Tibial nerve (tissue), 4 donors: Measurements from ENCODE around the gene MARCHF3. TPM values are rescaled to one million over a fixed set of nuclear protein-coding genes. Genes with fewer than 3 reads are reported as not detected.
A peak's percentile ranks its signal among the peaks of the same experiment; 100 is the strongest.

ENCODE experiments used
- DNase-seq, 2 donors: peaks; one replicate each; pipeline ENCODE4 v3.0.0-alpha.2; 2019; ENCODE audit warnings: low spot score in 2 of 2
- H3K27ac ChIP-seq, 4 donors: fragments of 200-600 bp; sonication (generic) in 3 of 4; one replicate each; pipeline ENCODE4 v1.5.1; 2017 to 2019; ENCODE audit warnings: mild to moderate bottlenecking in 1 of 4
- H3K27me3 ChIP-seq, 2 donors: fragments of 200-600 bp; sonication (generic) in 1 of 2; one replicate each; pipeline versions ENCODE4 v1.5.1 to v1.6.0; 2017 to 2019
- H3K36me3 ChIP-seq, 3 donors: fragments of 200-600 bp; sonication (generic); one replicate each; pipeline ENCODE4 v1.5.1; 2018 to 2019
- H3K4me1 ChIP-seq, 4 donors: fragments of 200-600 bp; sonication (generic) in 3 of 4; one replicate each; pipeline ENCODE4 v1.5.1; 2017 to 2019
- H3K4me3 ChIP-seq, 4 donors: fragments of 200-600 bp; sonication (generic) in 3 of 4; one replicate each; pipeline ENCODE4 v1.5.1; 2017 to 2019; ENCODE audit warnings: mild to moderate bottlenecking in 1 of 4, moderate library complexity in 1 of 4
- H3K9me3 ChIP-seq, 4 donors: fragments of 200-600 bp; sonication (generic) in 3 of 4; one replicate each; pipeline ENCODE4 v1.5.1; 2017 to 2019
- EP300 ChIP-seq, 2 donors: sonication (generic); formaldehyde crosslinking; IDR thresholded peaks; one replicate each; pipeline ENCODE4 v1.6.1; 2017; ENCODE audit warnings: antibody characterized with exemption in 2 of 2, mild to moderate bottlenecking in 1 of 2
- POLR2A ChIP-seq, 2 donors: fragments of 450-650 bp; IDR thresholded peaks; one replicate each; pipeline ENCODE4 v1.6.1; 2017; ENCODE audit warnings: antibody characterized with exemption in 2 of 2, mild to moderate bottlenecking in 2 of 2, moderate library complexity in 2 of 2
- WGBS, 2 donors: methylation state at CpG; one replicate each; pipeline ENCODE4 v1.1.5; 2018; 5-methylcytosine and 5-hydroxymethylcytosine counted together
- total RNA-seq, 4 donors: library from RNA; depleted of rRNA; stranded (reverse); fragments of >200 nt; gene quantifications; one replicate each; pipeline ENCODE4 v1.1.0, GENCODE V29; 2016
- TF ChIP-seq, protein P1 (sequence below), 5 experiments: fragments of 200-600 bp in 3 of 5; fragments of 450-650 bp in 2 of 5; sonication (generic) in 3 of 5; IDR thresholded peaks; one replicate each; pipeline ENCODE4 v1.5.1; 2016 to 2019; ENCODE audit warnings: antibody characterized with exemption in 5 of 5, mild to moderate bottlenecking in 3 of 5, moderate library complexity in 2 of 5

Gene MARCHF3, protein sequence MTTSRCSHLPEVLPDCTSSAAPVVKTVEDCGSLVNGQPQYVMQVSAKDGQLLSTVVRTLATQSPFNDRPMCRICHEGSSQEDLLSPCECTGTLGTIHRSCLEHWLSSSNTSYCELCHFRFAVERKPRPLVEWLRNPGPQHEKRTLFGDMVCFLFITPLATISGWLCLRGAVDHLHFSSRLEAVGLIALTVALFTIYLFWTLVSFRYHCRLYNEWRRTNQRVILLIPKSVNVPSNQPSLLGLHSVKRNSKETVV
- total RNA-seq = 1 to 10 TPM; 1.8 to 8.7 (median 4.7) TPM

DNA sequence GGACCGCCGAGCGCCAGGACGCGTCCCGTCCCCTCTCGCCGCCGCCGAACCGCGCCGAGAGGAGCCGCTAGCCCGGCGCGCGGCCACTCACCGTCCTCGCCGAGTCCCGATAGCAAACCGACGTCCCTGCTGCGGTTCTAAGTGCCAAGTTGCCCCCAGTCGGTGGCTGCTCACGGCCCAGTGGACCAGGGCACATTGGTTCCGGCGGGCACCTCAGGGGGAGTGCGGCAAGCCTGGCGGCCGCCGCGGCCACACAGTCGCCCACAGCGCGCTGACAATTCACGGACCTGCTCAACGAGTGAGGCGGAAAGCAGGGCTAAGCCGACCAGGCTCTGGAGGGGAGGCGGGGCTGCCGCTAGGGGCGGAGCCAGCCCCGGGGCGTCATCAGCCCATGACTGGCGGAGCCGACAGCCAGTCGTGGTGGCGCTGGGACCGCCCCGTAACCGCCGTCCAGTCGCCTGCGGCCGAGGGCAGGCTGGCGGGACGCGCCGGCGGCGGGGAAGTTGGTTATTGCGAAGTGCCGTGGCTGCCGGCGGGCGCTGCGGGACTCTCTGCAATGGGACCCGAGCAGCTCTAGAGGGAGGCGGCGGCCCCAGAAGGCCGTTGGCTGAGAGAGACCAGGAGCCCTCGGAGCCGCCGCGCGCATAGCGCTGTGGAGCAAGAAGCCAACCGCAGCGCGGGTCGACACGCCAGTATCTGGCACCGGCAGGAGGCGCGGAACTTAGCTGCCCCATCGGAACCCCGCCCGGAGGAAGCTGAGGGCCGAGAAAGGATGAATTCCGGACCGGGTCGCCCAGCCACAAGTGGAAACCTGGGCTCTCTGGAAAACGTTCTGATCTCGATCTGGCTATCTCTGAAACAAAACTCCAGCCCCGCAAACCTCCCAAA is at the start of gene MARCHF3:
MARCHF3 (minus strand) TSS at position 300 of the 888 bp plus-strand sequence. CDS start 112,387 bp downstream, outside the sequence.
- H3K36me3 ChIP-seq = no peaks in the 10 kb centered on the region
- WGBS, 2 donors = 1% methylated on average over 29 to 55 of the region's 97 CpGs
- DNase-seq = peak; percentile 83 to 87
- peaks cover 0 to 21% (median 7%) of the 10 kb centered on the region in 4 donors for H3K4me1 ChIP-seq
- TF ChIP-seq POLR2A (IDR thresholded peaks at IDR 0.05) (peak; percentile 66 to 97), EP300 (IDR thresholded peaks at IDR 0.05) (peak in 1 of 2 donors; percentile 96)
- TF ChIP-seq, protein P1, sequence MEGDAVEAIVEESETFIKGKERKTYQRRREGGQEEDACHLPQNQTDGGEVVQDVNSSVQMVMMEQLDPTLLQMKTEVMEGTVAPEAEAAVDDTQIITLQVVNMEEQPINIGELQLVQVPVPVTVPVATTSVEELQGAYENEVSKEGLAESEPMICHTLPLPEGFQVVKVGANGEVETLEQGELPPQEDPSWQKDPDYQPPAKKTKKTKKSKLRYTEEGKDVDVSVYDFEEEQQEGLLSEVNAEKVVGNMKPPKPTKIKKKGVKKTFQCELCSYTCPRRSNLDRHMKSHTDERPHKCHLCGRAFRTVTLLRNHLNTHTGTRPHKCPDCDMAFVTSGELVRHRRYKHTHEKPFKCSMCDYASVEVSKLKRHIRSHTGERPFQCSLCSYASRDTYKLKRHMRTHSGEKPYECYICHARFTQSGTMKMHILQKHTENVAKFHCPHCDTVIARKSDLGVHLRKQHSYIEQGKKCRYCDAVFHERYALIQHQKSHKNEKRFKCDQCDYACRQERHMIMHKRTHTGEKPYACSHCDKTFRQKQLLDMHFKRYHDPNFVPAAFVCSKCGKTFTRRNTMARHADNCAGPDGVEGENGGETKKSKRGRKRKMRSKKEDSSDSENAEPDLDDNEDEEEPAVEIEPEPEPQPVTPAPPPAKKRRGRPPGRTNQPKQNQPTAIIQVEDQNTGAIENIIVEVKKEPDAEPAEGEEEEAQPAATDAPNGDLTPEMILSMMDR (IDR thresholded peaks at IDR 0.05) = peak in 3 of 5 experiments; percentile 10 to 62 (median 36)
- no peaks in the 10 kb centered on the region for H3K9me3 ChIP-seq
- peak within 1 kb of the TSS; percentile 48 to 89 (median 77) for H3K4me3 ChIP-seq
- peak within 1 kb of the TSS; percentile 34 to 87 (median 86) for H3K27ac ChIP-seq
- H3K27me3 ChIP-seq = no peaks in the 10 kb centered on the region

DNA sequence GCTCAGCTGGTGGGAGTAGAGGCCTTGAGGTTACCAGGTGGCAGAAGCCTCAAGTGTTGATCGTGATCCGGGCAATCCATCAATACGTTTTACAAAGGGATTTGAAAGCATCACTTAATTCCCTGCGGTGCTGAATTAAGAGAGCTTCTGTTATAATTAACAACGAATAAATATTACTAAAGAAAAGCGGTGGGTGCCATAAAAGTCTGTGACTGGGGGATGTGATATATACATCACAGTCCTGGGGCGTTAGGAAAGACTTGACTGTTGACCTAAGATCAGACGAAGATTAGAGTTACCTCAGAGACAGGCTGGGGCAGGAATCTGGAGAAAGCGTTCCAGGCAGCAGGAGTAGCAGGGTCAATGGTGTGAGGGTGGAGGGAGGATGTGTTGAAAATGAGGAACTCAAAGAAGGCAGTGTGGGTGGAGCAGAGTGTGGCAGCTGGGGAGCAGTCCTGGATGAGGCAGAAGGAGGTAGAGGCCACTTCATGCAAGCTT is 49.7 kb upstream of the MARCHF3 start:
- TF ChIP-seq, protein P1 (IDR thresholded peaks at IDR 0.05) = no peak
- no peak for TF ChIP-seq EP300 (IDR thresholded peaks at IDR 0.05)
- TF ChIP-seq POLR2A (IDR thresholded peaks at IDR 0.05) = no peak
- Histone ChIP-seq H3K9me3 (no peaks in the 10 kb centered on the region), H3K36me3 (no peaks in the 10 kb centered on the region), H3K4me1 (peaks cover 0 to 3% (median 0%) of the 10 kb centered on the region in 4 donors), H3K27ac (no peak overlapping the region), H3K4me3 (no peak overlapping the region), H3K27me3 (no peaks in the 10 kb centered on the region)
- DNase-seq = no peak
- WGBS, 2 donors = 74 to 76% methylated on average over 9 of the region's 9 CpGs

DNA sequence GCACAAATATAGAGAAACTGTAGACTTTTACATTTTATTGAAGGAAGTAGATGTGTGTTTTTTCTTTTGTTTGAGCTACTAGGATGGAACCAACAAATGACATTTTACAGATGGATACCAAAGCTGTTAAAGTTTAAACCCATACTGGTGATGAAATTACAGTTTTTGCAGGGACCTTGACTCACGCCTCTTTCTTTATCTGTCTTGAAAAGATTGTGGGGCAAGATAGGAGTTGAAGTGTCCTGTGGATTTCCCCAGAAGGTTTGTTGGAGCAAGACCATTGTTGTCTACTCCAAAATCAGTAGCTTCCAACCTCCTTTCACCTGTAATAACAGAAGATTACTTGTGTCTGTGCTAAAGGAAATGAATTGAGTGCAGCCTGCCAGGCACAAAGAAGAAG is 47.0 kb upstream of the MARCHF3 start:
- TF ChIP-seq, protein P1 (IDR thresholded peaks at IDR 0.05) = no peak
- H3K4me1 ChIP-seq = peaks cover 0 to 15% (median 0%) of the 10 kb centered on the region in 4 donors
- WGBS, 2 donors = 79 to 94% methylated on average over 1 of the region's 1 CpG
- H3K9me3 ChIP-seq = no peaks in the 10 kb centered on the region
- no peak overlapping the region for H3K4me3 ChIP-seq
- H3K36me3 ChIP-seq = no peaks in the 10 kb centered on the region
- H3K27me3 ChIP-seq = no peaks in the 10 kb centered on the region
- no peak overlapping the region for H3K27ac ChIP-seq
- no peak for DNase-seq

DNA sequence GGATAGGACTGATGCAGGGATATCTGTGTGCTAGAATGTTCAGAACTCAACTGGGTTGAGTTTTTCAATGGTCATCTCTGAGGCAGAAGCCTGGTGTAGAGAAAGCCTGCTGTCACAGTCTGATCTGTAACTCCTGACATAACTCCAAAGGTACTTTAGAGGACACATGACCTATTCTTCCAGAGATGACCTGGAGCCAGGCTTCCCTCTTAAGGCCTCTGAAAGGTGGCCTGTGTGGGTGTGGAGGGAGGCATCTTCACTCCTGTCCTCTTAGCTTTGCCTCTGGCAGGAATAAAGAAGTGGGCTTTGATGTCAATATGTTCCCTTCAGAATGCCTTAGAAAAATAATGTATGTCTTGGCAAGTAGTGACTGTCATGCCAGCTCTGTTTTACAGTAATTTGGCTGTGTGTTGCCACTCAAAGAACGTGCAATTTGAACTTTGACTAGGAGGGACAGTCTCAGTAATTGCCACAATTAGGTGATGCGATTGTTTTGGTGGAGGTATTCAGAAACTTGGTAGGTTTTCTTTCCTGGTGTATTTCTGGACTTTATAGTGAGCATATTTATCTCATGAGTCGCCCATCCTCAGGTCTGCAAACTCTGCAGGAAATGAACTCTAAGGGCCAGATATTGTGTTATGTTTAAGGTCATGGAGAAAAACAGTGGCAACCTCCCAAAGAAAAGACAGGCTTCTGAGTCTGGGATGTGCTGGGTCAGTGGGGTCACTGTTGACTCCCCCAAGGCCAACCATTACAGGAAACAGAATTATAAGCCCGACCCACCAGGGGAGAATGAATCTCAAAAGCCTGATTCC is 46.2 kb upstream of the MARCHF3 start:
- Histone ChIP-seq H3K36me3 (no peaks in the 10 kb centered on the region), H3K4me3 (no peak overlapping the region), H3K4me1 (peaks cover 0 to 19% (median 0%) of the 10 kb centered on the region in 4 donors), H3K27ac (no peak overlapping the region), H3K27me3 (no peaks in the 10 kb centered on the region), H3K9me3 (no peaks in the 10 kb centered on the region)
- no peak for DNase-seq
- WGBS, 2 donors = 54 to 64% methylated on average over 4 of the region's 4 CpGs
- TF ChIP-seq, protein P1 (IDR thresholded peaks at IDR 0.05) = no peak
- TF ChIP-seq EP300 (IDR thresholded peaks at IDR 0.05) (no peak), POLR2A (IDR thresholded peaks at IDR 0.05) (no peak)
